NCI-H774 (cell line): ENCODE data around the gene KRT33A.
"Not testable (repeated sequence)": the region's sequence is repeated elsewhere in the genome, so short reads cannot be mapped to it uniquely, and the experiment has no call there.

Experiments
- DNase-seq: peaks from one replicate; lab custom pipeline; 2025; lab: John Stamatoyannopoulos, UW

KRT33A gene

GRCh38 chr17:41350381-41350878 is at the start of gene KRT33A:
Gene KRT33A (minus strand): TSS chr17:41350828. CDS start chr17:41350767, 61 bp downstream.
- not testable (repeated sequence) for DNase-seq

GRCh38 chr17:41396996-41397660 is 46.5 kb upstream of the KRT33A start, which contains the start of gene KRT31:
Gene KRT31 (minus strand): TSS chr17:41397608. CDS start chr17:41397539, 69 bp downstream.
- no peak for DNase-seq

- no peak for DNase-seq
These were observed 45.7 kb upstream of the KRT33A start for GRCh38 chr17:41396340-41396739.

GRCh38 chr17:41395611-41396010 is 45.0 kb upstream of the KRT33A start:
- DNase-seq: no peak

GRCh38 chr17:41395044-41395443 is 44.4 kb upstream of the KRT33A start:
- not testable (repeated sequence) for DNase-seq

- DNase-seq: no peak
These were observed 43.8 kb upstream of the KRT33A start for GRCh38 chr17:41394254-41394996.

- DNase-seq: no peak
These were observed 43.2 kb upstream of the KRT33A start for GRCh38 chr17:41393826-41394225.

GRCh38 chr17:41393294-41393693 is 42.7 kb upstream of the KRT33A start:
- no peak for DNase-seq

GRCh38 chr17:41392278-41392677 is 41.6 kb upstream of the KRT33A start:
- DNase-seq: no peak

- DNase-seq: no peak
These were observed 40.9 kb upstream of the KRT33A start for GRCh38 chr17:41391535-41391934.

- no peak for DNase-seq
These were observed 39.8 kb upstream of the KRT33A start for GRCh38 chr17:41390411-41390938.

- DNase-seq: no peak
These were observed 37.0 kb upstream of the KRT33A start for GRCh38 chr17:41387670-41388069.

GRCh38 chr17:41386227-41386626 is 35.6 kb upstream of the KRT33A start:
- DNase-seq: no peak

- DNase-seq: no peak
These were observed 33.1 kb upstream of the KRT33A start for GRCh38 chr17:41383690-41384089.

- DNase-seq: no peak
These were observed 31.8 kb upstream of the KRT33A start for GRCh38 chr17:41382394-41382793.

GRCh38 chr17:41381943-41382342 is 31.3 kb upstream of the KRT33A start, which contains the start of gene KRT34:
Gene KRT34 (minus strand): TSS chr17:41382306. CDS start chr17:41382246, 60 bp downstream.
- DNase-seq: not testable (repeated sequence)

- not testable (repeated sequence) for DNase-seq
These were observed 29.5 kb upstream of the KRT33A start for GRCh38 chr17:41380091-41380490.

GRCh38 chr17:41377546-41377945 is 26.9 kb upstream of the KRT33A start:
- DNase-seq: no peak

- no peak for DNase-seq
These were observed 19.1 kb upstream of the KRT33A start, which contains the start of gene KRT33B for GRCh38 chr17:41369713-41370112. Gene KRT33B (minus strand): TSS chr17:41369813. CDS start chr17:41369750, 63 bp downstream.

GRCh38 chr17:41369023-41369422 is 18.4 kb upstream of the KRT33A start:
- DNase-seq: no peak

GRCh38 chr17:41367426-41368075 is 16.9 kb upstream of the KRT33A start:
- DNase-seq: no peak

GRCh38 chr17:41366070-41366469 is 15.4 kb upstream of the KRT33A start:
- DNase-seq: no peak
